GM19467 (cell line): ENCODE measurements around the gene RPTOR.

ENCODE experiments used
- ATAC-seq: cut with Tn5 transposase; IDR thresholded peaks from one replicate; pipeline ENCODE4 v1.9.1; 2021; ENCODE audit warnings: mild to moderate bottlenecking, moderate library complexity; ENCODE audit not compliant: unreplicated experiment

The RPTOR gene

GRCh38 chr17:80902197-80902962 lies 357.7 kb downstream of the RPTOR start:
- ATAC-seq: no peak

GRCh38 chr17:80902963-80903611 lies 358.4 kb downstream of the RPTOR start:
- ATAC-seq: no peak

GRCh38 chr17:80904036-80904753 lies 359.6 kb downstream of the RPTOR start:
- no peak for ATAC-seq

- no peak for ATAC-seq
These were observed 361.1 kb downstream of the RPTOR start for GRCh38 chr17:80905586-80906230.

GRCh38 chr17:80906364-80907259 lies 362.0 kb downstream of the RPTOR start:
- ATAC-seq: no peak

GRCh38 chr17:80907281-80907680 lies 362.6 kb downstream of the RPTOR start:
- ATAC-seq: no peak

- ATAC-seq: no peak
These were observed 363.6 kb downstream of the RPTOR start for GRCh38 chr17:80908211-80908610.

GRCh38 chr17:80908776-80909175 lies 364.1 kb downstream of the RPTOR start:
- no peak for ATAC-seq

- ATAC-seq: no peak
These were observed 365.0 kb downstream of the RPTOR start for GRCh38 chr17:80909635-80910034.

- no peak for ATAC-seq
These were observed 365.4 kb downstream of the RPTOR start for GRCh38 chr17:80910043-80910442.

GRCh38 chr17:80912476-80912875 lies 367.8 kb downstream of the RPTOR start:
- ATAC-seq: no peak

- ATAC-seq: no peak
These were observed 369.5 kb downstream of the RPTOR start for GRCh38 chr17:80913928-80914821.

GRCh38 chr17:80916246-80916645 lies 371.6 kb downstream of the RPTOR start:
- no peak for ATAC-seq

- no peak for ATAC-seq
These were observed 373.3 kb downstream of the RPTOR start for GRCh38 chr17:80917716-80918560.

GRCh38 chr17:80918731-80919130 lies 374.1 kb downstream of the RPTOR start:
- ATAC-seq: no peak

GRCh38 chr17:80919331-80920311 lies 375.0 kb downstream of the RPTOR start:
- no peak for ATAC-seq

GRCh38 chr17:80920441-80920840 lies 375.8 kb downstream of the RPTOR start:
- no peak for ATAC-seq
